H1 (cell line): ENCODE data around the gene PACRGL. TPM values are rescaled to one million over a fixed set of nuclear protein-coding genes. Genes with fewer than 3 reads are reported as not detected.

ENCODE experiments used
- CBX8 ChIP-seq: fragments of 300-800, 300-1000 bp; sonication (generic); IDR thresholded peaks from 2 replicates; pipeline ENCODE4 v1.7.1; 2016; ENCODE audit warnings: low read depth, low read length, borderline replicate concordance
- polyA plus RNA-seq, 7 experiments: library from polyadenylated mRNA; depleted of rRNA in 3 of 7; stranded (reverse) in 5 of 7; unstranded in 2 of 7; fragments of >200 nt in 5 of 7; fragments of 200-250 nt in 2 of 7; gene quantifications; 1 replicate in 5 of 7; 2 replicates in 1 of 7; 4 replicates in 1 of 7; pipeline versions ENCODE4 v1.2.1 to v1.2.3, GENCODE V29; 2011 to 2013; ENCODE audit warnings: missing spikeins in 2 of 7, mixed read lengths in 2 of 7
- total RNA-seq: library from RNA; stranded (reverse); fragmentation: NEBNext Ultra II Directional; extraction: Animal tissue kit (Norgen Biotek cat#: 25700); gene quantifications from 2 replicates; pipeline ENCODE4 v1.2.1, GENCODE V29; 2021

PACRGL gene
- total and polyA plus RNA-seq, 2 of the 8 experiments (the other 6 are each of a cell fraction or from before 2014, with no cell fraction given): 7.0 to 13.7 TPM

GRCh38 chr4:20761826-20762225 is 61.6 kb downstream of the PACRGL start (continued):
- TF ChIP-seq CBX8: no peak
